ENCODE measurements around the gene MYO5A.

DNA sequence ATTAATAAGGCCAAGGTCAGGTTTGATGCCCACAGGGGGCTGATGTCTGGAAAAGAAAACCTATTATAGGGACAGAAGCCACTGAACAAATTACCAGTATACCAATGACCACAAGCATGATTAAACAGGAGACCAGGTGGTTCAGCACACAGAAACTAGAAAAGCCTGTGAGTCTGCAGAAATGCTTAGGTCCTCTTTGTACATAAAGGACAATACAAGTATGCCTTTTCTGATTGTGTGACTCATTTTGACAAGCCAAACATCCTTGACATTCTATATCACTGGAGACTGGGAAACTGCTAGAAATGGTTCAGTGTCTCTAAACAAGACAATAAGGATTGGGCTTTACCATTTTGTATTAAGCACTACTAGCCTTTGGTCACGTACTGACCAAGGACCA is 119.9 kb downstream of the MYO5A start:
- TF ChIP-seq EGR1 (IDR thresholded peaks at IDR 0.05; ENCODE audit: low read depth) (no peak), CTCF (IDR thresholded peaks at IDR 0.05 in 2 of 3, conservative IDR thresholded peaks at IDR 0.05 in 1 of 3; ENCODE audit: borderline replicate concordance in 1 of 3, insufficient read depth in 1 of 3, low read depth in 2 of 3, low read length in 2 of 3) (no peak), POLR2A (IDR thresholded peaks at IDR 0.05; ENCODE audit: borderline replicate concordance, extremely low read depth, insufficient read depth, insufficient read length) (no peak), SIN3A (IDR thresholded peaks at IDR 0.05; ENCODE audit: low read depth) (no peak), EZH2 (IDR thresholded peaks at IDR 0.05) (no peak), EZH2phosphoT487 (IDR thresholded peaks at IDR 0.05; ENCODE audit: borderline replicate concordance) (no peak), SRF (IDR thresholded peaks at IDR 0.05; ENCODE audit: low read depth) (no peak), POLR2AphosphoS5 (IDR thresholded peaks at IDR 0.05; ENCODE audit: low read depth, low read length) (no peak), JUND (IDR thresholded peaks at IDR 0.05) (no peak)
- TF ChIP-seq, protein P1, sequence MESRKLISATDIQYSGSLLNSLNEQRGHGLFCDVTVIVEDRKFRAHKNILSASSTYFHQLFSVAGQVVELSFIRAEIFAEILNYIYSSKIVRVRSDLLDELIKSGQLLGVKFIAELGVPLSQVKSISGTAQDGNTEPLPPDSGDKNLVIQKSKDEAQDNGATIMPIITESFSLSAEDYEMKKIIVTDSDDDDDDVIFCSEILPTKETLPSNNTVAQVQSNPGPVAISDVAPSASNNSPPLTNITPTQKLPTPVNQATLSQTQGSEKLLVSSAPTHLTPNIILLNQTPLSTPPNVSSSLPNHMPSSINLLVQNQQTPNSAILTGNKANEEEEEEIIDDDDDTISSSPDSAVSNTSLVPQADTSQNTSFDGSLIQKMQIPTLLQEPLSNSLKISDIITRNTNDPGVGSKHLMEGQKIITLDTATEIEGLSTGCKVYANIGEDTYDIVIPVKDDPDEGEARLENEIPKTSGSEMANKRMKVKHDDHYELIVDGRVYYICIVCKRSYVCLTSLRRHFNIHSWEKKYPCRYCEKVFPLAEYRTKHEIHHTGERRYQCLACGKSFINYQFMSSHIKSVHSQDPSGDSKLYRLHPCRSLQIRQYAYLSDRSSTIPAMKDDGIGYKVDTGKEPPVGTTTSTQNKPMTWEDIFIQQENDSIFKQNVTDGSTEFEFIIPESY (IDR thresholded peaks at IDR 0.05; ENCODE audit: extremely low read depth, insufficient replicate concordance, low read length), result no peak

Measured in HCT116 (cell line).